ENCODE measurements around the gene TAF12. TPM values are rescaled to one million over a fixed set of nuclear protein-coding genes. Genes with fewer than 3 reads are reported as not detected.
A peak's percentile ranks its signal among the peaks of the same experiment; 100 is the strongest.
"Not testable (repeated sequence)": the region's sequence is repeated elsewhere in the genome, so short reads cannot be mapped to it uniquely, and the experiment has no call there.

The TAF12 gene
- total and polyA plus RNA-seq, 9 donors = 26.7 to 37.5 (median 29.8) TPM

DNA sequence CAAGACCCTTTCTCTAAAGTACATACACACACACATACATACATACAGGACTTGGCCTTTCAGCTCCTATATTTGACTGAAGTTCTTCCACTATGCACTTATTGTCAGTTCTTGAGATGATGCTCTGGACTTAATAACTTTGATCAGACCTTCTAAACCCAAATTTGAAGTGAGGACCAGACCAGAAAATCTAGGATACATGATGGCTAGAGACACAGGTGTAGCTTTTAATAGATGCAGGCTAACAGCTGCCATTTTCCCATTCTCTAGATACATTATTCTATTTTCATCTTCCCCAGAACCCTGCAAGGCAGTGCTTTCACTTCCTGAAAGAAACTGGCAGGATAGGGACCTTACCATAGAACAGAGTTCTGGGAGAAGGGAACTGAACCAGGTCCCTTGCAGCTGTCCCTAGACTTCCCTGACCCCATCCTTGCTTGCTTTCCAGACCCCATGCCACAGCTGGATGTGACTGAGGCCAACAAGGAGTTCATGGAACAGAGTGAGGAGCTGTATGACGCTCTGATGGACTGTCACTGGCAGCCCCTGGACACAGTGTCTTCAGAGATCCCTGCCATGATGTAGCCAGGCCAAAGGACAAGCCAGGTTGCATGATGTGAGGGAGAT is 65.7 kb downstream of the TAF12 start:
- H3K4me3 ChIP-seq (ENCODE audit: low read length) = no peak overlapping the region
- H3K9me3 ChIP-seq (replicated peaks; ENCODE audit: control insufficient read depth, low read depth, low read length) = no peaks in the 10 kb centered on the region
- no peaks in the 10 kb centered on the region for H3K27me3 ChIP-seq (ENCODE audit: control insufficient read depth, insufficient read depth, low read length)
- DNase-seq = peak; percentile 35
- H3K36me3 ChIP-seq (ENCODE audit: control insufficient read depth, insufficient read depth, low read length) = peaks cover 49% of the 10 kb centered on the region
- 64% methylated on average over 1 of the region's 1 CpG for WGBS (ENCODE audit: insufficient coverage)
- no peak overlapping the region for H3K27ac ChIP-seq (ENCODE audit: low read length)
- peaks cover 16% of the 10 kb centered on the region for H3K4me1 ChIP-seq (ENCODE audit: control insufficient read depth, insufficient read depth, low read length)

DNA sequence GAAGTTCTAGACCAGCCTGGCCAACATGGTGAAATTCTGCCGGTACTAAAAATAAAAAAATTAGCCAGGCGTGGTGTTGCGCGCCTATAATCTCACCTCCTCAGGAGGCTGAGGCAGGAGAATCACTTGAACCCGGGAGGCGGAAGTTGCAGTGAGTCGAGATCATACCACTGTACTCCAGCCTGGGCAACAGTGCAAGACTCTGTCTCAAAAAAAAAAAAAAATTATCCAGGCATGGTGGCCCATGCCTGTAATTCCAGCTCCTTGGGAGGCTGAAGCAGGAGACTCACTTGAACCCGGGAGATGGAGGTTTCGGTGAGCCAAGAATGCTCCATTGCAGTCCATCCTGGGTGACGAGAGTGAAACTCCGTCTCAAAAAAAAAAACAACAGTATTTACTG is 69.3 kb downstream of the TAF12 start:
- WGBS (ENCODE audit: insufficient coverage) = 94% methylated on average over 2 of the region's 11 CpGs
- Histone ChIP-seq H3K27ac (ENCODE audit: low read length) (no peak overlapping the region), H3K4me1 (ENCODE audit: control insufficient read depth, insufficient read depth, low read length) (no peaks in the 10 kb centered on the region), H3K4me3 (ENCODE audit: low read length) (no peak overlapping the region), H3K27me3 (ENCODE audit: control insufficient read depth, insufficient read depth, low read length) (no peaks in the 10 kb centered on the region), H3K36me3 (ENCODE audit: control insufficient read depth, insufficient read depth, low read length) (peaks cover 51% of the 10 kb centered on the region), H3K9me3 (replicated peaks; ENCODE audit: control insufficient read depth, low read depth, low read length) (no peaks in the 10 kb centered on the region)
- DNase-seq = no peak

DNA sequence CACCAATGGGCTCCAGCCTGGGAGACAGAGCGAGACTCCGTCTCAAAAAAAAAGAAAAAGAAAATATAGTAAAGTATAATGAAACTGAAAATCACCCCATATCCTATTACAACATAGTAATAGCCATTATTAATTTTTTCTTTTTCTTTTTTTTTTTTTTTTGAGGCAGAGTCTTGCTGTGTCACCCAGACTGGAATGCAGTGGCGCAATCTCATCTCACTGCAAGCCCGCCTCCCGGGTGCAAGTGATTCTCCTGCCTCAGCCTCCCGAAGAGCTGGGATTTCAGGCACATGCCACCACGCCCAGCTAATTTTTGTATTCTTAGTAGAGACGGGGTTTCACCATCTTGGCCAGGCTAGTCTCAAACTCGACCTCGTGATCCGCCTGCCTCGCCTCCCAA is 70.0 kb downstream of the TAF12 start:
- peaks cover 51% of the 10 kb centered on the region for H3K36me3 ChIP-seq (ENCODE audit: control insufficient read depth, insufficient read depth, low read length)
- H3K27ac ChIP-seq (ENCODE audit: low read length); H3K27me3 ChIP-seq (ENCODE audit: control insufficient read depth, insufficient read depth, low read length); H3K4me3 ChIP-seq (ENCODE audit: low read length); H3K9me3 ChIP-seq (replicated peaks; ENCODE audit: control insufficient read depth, low read depth, low read length); H3K4me1 ChIP-seq (ENCODE audit: control insufficient read depth, insufficient read depth, low read length); DNase-seq: not testable (repeated sequence)
- 94% methylated on average over 3 of the region's 12 CpGs for WGBS (ENCODE audit: insufficient coverage)

DNA sequence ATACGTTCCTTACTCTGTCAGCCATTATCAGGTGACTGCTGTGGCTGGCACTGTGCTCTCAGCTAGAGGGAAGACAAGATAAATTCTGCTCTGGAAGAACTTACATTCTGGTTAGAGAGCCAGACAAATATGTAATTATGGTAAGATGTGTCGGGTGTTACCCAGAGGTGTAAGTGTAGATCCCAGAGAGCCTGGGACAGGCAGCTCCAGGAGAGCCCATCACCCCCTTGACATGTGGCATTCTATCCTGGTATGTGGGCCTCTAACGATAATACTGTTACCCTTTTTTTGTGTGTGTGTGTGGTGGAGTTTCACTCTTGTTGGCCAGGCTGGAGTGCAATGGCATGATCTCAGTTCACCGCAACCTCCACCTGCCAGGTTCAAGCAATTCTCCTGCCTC is 71.0 kb downstream of the TAF12 start:
- no peak for DNase-seq
- no peaks in the 10 kb centered on the region for H3K9me3 ChIP-seq (replicated peaks; ENCODE audit: control insufficient read depth, low read depth, low read length)
- H3K36me3 ChIP-seq (ENCODE audit: control insufficient read depth, insufficient read depth, low read length) = peaks cover 50% of the 10 kb centered on the region
- H3K27me3 ChIP-seq (ENCODE audit: control insufficient read depth, insufficient read depth, low read length) = no peaks in the 10 kb centered on the region
- H3K4me1 ChIP-seq (ENCODE audit: control insufficient read depth, insufficient read depth, low read length) = no peaks in the 10 kb centered on the region
- H3K4me3 ChIP-seq (ENCODE audit: low read length) = no peak overlapping the region
- WGBS (ENCODE audit: insufficient coverage) = 100% methylated on average over 2 of the region's 4 CpGs
- H3K27ac ChIP-seq (ENCODE audit: low read length) = no peak overlapping the region

DNA sequence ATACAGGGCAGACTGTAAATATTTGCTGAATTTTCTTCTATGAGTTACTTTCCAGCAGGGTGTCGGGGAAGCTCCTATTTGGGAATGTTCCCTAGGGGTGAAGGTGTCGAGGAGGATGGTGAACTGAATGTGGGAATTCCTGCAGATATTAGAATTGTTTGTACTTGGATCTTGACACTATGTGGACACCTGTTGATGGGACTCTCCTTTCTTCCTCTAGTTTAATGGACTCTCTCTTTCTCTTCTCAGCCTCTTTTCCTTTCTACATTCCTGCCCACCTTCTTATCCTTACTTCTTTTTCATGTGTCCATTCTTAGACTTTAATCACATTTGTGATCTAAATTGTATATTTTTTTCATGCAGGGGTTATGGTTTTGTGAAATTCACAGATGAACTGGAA is 75.9 kb downstream of the TAF12 start:
- no peak overlapping the region for H3K4me3 ChIP-seq (ENCODE audit: low read length)
- no peaks in the 10 kb centered on the region for H3K9me3 ChIP-seq (replicated peaks; ENCODE audit: control insufficient read depth, low read depth, low read length)
- no peak overlapping the region for H3K27ac ChIP-seq (ENCODE audit: low read length)
- 80% methylated on average over 1 of the region's 2 CpGs for WGBS (ENCODE audit: insufficient coverage)
- no peaks in the 10 kb centered on the region for H3K27me3 ChIP-seq (ENCODE audit: control insufficient read depth, insufficient read depth, low read length)
- H3K36me3 ChIP-seq (ENCODE audit: control insufficient read depth, insufficient read depth, low read length) = peaks cover 69% of the 10 kb centered on the region
- no peaks in the 10 kb centered on the region for H3K4me1 ChIP-seq (ENCODE audit: control insufficient read depth, insufficient read depth, low read length)
- DNase-seq = no peak

DNA sequence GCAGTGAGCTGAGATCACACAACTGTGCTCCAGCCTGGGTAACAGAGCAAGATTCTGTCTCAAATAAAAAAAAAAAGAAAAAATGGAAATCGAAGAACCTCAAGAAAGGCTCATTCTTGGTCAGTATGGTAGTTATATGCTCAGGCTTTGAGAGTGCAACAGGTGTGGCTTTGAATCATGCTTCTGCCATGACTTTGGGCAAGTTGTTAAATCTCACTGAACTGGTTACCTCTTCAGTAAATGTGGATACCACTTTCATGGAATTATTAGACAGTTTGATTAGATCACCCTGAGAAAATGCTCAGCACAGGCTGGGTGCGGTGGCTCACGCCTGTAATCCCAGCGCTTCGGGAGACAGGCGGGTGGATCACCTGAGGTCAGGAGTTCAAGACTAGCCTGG is 77.1 kb downstream of the TAF12 start:
- H3K4me3 ChIP-seq (ENCODE audit: low read length) = no peak overlapping the region
- no peak for DNase-seq
- H3K27ac ChIP-seq (ENCODE audit: low read length) = no peak overlapping the region
- no peaks in the 10 kb centered on the region for H3K4me1 ChIP-seq (ENCODE audit: control insufficient read depth, insufficient read depth, low read length)
- 100% methylated on average over 3 of the region's 6 CpGs for WGBS (ENCODE audit: insufficient coverage)
- peaks cover 68% of the 10 kb centered on the region for H3K36me3 ChIP-seq (ENCODE audit: control insufficient read depth, insufficient read depth, low read length)
- H3K9me3 ChIP-seq (replicated peaks; ENCODE audit: control insufficient read depth, low read depth, low read length) = no peaks in the 10 kb centered on the region
- H3K27me3 ChIP-seq (ENCODE audit: control insufficient read depth, insufficient read depth, low read length) = no peaks in the 10 kb centered on the region

DNA sequence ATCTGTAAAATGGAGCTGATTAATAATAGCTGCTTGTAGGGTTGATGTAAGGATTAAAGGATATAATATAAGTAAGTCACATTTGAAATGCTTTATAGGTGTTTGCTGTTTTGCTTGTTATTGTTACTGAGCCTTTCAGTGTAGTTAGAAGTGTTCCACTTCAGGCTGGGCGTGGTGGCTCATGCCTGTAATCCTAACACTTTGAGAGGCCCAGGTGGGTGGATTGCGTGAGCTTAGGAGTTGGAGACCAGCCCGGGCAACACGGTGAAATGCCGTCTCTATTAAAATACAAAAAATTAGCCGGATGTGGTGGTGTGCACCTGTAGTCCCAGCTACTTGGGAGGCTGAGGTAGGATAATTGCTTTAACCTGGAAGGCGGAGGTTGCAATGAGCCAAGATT is 77.8 kb downstream of the TAF12 start:
- WGBS (ENCODE audit: insufficient coverage) = 100% methylated on average over 6 of the region's 7 CpGs
- Histone ChIP-seq H3K36me3 (ENCODE audit: control insufficient read depth, insufficient read depth, low read length) (peaks cover 73% of the 10 kb centered on the region), H3K27me3 (ENCODE audit: control insufficient read depth, insufficient read depth, low read length) (no peaks in the 10 kb centered on the region), H3K9me3 (replicated peaks; ENCODE audit: control insufficient read depth, low read depth, low read length) (no peaks in the 10 kb centered on the region), H3K4me3 (ENCODE audit: low read length) (no peak overlapping the region), H3K27ac (ENCODE audit: low read length) (no peak overlapping the region), H3K4me1 (ENCODE audit: control insufficient read depth, insufficient read depth, low read length) (no peaks in the 10 kb centered on the region)
- no peak for DNase-seq

DNA sequence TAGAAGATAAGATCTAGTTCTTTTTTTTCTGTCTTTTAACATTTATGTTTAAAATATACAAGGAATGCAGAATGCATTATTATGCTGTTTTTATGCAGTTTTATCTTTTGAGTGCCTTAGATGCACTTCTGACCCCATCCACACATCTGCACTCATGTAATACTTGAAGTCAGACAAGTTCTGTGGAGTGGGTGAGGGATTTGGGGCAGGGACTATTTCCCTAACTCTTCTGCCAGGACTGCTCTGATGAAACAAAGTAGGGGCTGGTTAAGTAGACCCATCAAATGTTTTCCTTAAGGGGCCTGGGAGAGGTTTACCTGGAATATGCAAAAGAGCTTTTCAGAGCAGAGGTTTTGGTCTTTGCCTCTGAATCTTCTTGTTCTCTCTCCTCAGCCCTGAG is 78.6 kb downstream of the TAF12 start:
- Histone ChIP-seq H3K4me3 (ENCODE audit: low read length) (no peak overlapping the region), H3K4me1 (ENCODE audit: control insufficient read depth, insufficient read depth, low read length) (no peaks in the 10 kb centered on the region), H3K27me3 (ENCODE audit: control insufficient read depth, insufficient read depth, low read length) (no peaks in the 10 kb centered on the region), H3K27ac (ENCODE audit: low read length) (no peak overlapping the region), H3K36me3 (ENCODE audit: control insufficient read depth, insufficient read depth, low read length) (peaks cover 79% of the 10 kb centered on the region), H3K9me3 (replicated peaks; ENCODE audit: control insufficient read depth, low read depth, low read length) (no peaks in the 10 kb centered on the region)
- DNase-seq = no peak

DNA sequence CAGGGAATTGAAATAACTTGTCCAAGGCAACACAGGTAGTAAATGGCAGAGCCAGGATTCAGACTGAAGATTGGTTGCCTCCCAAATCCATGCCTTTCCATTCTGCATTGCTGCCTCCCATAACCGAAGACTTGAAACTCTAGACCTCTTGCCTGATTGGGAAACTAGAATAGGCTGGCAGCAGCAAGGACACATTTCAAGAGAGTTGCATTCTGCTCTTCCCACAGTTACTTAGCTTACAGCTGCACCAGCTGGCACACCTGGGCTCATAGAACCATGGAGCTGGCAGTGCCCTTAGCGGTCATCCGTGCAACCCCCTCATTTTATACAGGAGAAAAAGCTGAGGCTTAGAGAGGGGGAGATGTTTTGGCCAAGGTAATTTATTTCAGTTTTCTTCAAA is 82.0 kb downstream of the TAF12 start:
- H3K9me3 ChIP-seq (replicated peaks; ENCODE audit: control insufficient read depth, low read depth, low read length) = no peaks in the 10 kb centered on the region
- H3K4me1 ChIP-seq (ENCODE audit: control insufficient read depth, insufficient read depth, low read length) = no peaks in the 10 kb centered on the region
- no peaks in the 10 kb centered on the region for H3K27me3 ChIP-seq (ENCODE audit: control insufficient read depth, insufficient read depth, low read length)
- no peak overlapping the region for H3K27ac ChIP-seq (ENCODE audit: low read length)
- no peak for DNase-seq
- H3K4me3 ChIP-seq (ENCODE audit: low read length) = no peak overlapping the region
- H3K36me3 ChIP-seq (ENCODE audit: control insufficient read depth, insufficient read depth, low read length) = peaks cover 63% of the 10 kb centered on the region
- WGBS (ENCODE audit: insufficient coverage) = 83% methylated on average over 1 of the region's 3 CpGs
